Left cardiac atrium (tissue), 4 donors: ENCODE measurements around the gene ESRP2. TPM values are rescaled to one million over a fixed set of nuclear protein-coding genes. Genes with fewer than 3 reads are reported as not detected.

Source experiments
- ATAC-seq, 2 donors: fragments of 200-7000 bp; cut with Tn5 transposase; one replicate each; pipeline ENCODE4 v1.9.1; 2020; ENCODE audit warnings: mild to moderate bottlenecking in 2 of 2, moderate library complexity in 2 of 2
- DNase-seq: peaks from one replicate; pipeline ENCODE4 v3.0.0-alpha.2; 2020
- intact Hi-C, 2 donors: fragments of 100-400 bp; cut with DNase I; formaldehyde crosslinking; loops; one replicate each; pipeline versions ENCODE4 v1.14.1 to v1.15.1; 2022 to 2023
- total RNA-seq, 2 donors: library from RNA; stranded (reverse); fragmentation: NEBNext Ultra II Directional; extraction: Animal tissue kit (Norgen Biotek cat#: 25700); gene quantifications; one replicate each; pipeline ENCODE4 v1.2.1, GENCODE V29; 2021
- donor health status: DM: no; HTN: yes; CAD: no.
- donor health status: DM: no; HTN: yes; CAD: no; lungs with severe emphysema.
- donor health status: DM: yes; HTN: yes; CAD: no.
- donor health status: Dilated cardiomyopathy.

The ESRP2 gene
- total RNA-seq, 2 donors from 2014 or later = 0.32 to 0.42 TPM

- peak; percentile 97 for DNase-seq
- intact Hi-C loops = loop anchor here in 1 of 2 donors (5.0 kb wide), 1 partner anchor 87 kb away; no protein-coding TSS in a partner anchor
- ATAC-seq = peak; percentile 97 to 99
Measured at GRCh38 chr16:68244903-68245853, 9.3 kb upstream of the ESRP2 start, which contains the start of gene PLA2G15. Gene PLA2G15 (plus strand): TSS chr16:68245373. CDS start chr16:68245427, 54 bp downstream.

- intact Hi-C loops = no loop called here
- DNase-seq (no peak), ATAC-seq (no peak)
Measured at GRCh38 chr16:68244481-68244902, 8.6 kb upstream of the ESRP2 start.

GRCh38 chr16:68242926-68243858, 7.3 kb upstream of the ESRP2 start:
- ATAC-seq (no peak), DNase-seq (no peak)
- intact Hi-C loops = no loop called here

GRCh38 chr16:68242085-68242484, 6.2 kb upstream of the ESRP2 start:
- ATAC-seq (no peak), DNase-seq (no peak)
- intact Hi-C loops = no loop called here

- ATAC-seq = no peak
- intact Hi-C loops = no loop called here
- DNase-seq = no peak
Measured at GRCh38 chr16:68238029-68238345, 2.1 kb upstream of the ESRP2 start.

GRCh38 chr16:68237243-68238028, 1.5 kb upstream of the ESRP2 start:
- ATAC-seq (peak; percentile 91 to 92), DNase-seq (peak; percentile 98)
- intact Hi-C loops = no loop called here

- peak; percentile 1 for ATAC-seq
- no peak for DNase-seq
- intact Hi-C loops = no loop called here
Measured at GRCh38 chr16:68236826-68237242, 907 bp upstream of the ESRP2 start.

- intact Hi-C loops = no loop called here
- peak; percentile 4 to 31 for ATAC-seq
- peak; percentile 42 for DNase-seq
Measured at GRCh38 chr16:68236137-68236825, 354 bp upstream of the ESRP2 start.

GRCh38 chr16:68235108-68235886, 630 bp downstream of the ESRP2 start:
- ATAC-seq = no peak
- intact Hi-C loops = no loop called here
- DNase-seq = no peak

GRCh38 chr16:68234188-68235107, 1.5 kb downstream of the ESRP2 start:
- ATAC-seq (no peak), DNase-seq (no peak)
- intact Hi-C loops = no loop called here

GRCh38 chr16:68233835-68234187, 2.1 kb downstream of the ESRP2 start:
- intact Hi-C loops = no loop called here
- ATAC-seq (no peak), DNase-seq (no peak)

- ATAC-seq = no peak
- intact Hi-C loops = no loop called here
Measured at GRCh38 chr16:68233085-68233834, 2.7 kb downstream of the ESRP2 start.

GRCh38 chr16:68232335-68232734, 3.6 kb downstream of the ESRP2 start:
- DNase-seq (no peak), ATAC-seq (no peak)
- intact Hi-C loops = no loop called here

More at GRCh38 chr16:68233085-68233834, 2.7 kb downstream of the ESRP2 start:
- DNase-seq = no peak

- ATAC-seq (no peak), DNase-seq (no peak)
- intact Hi-C loops = no loop called here
Measured at GRCh38 chr16:68231384-68232136, 4.4 kb downstream of the ESRP2 start.

GRCh38 chr16:68230956-68231355, 5.0 kb downstream of the ESRP2 start:
- intact Hi-C loops = no loop called here
- no peak for ATAC-seq
- DNase-seq = no peak
